Measurements from ENCODE around the gene PNPLA5.

The PNPLA5 gene

DNA sequence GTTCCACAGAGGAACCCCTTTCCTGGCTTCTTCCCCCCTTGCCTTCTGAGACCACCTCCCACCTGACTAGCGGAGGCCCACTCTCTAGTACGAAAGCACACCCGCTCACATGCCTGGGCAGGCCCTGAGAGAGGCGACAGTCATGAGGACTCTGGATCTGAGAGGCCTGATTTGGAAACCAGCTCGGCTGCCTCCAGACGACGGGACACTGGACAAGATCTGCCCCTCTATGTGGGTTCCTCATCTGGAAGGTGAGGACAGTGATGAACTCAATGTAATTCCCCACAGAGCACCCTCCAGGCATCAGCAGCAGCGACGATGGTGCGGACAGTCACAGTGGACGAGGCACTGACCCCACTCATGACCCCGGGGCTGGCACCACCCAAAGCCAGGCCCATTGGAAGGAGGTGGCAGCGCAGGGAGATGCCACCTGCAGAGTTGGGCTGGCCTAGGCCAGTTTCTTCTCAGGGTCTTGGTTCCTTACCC is 37.0 kb downstream of the PNPLA5 start:
- DNase-seq (ENCODE audit: low read depth): no peak

DNA sequence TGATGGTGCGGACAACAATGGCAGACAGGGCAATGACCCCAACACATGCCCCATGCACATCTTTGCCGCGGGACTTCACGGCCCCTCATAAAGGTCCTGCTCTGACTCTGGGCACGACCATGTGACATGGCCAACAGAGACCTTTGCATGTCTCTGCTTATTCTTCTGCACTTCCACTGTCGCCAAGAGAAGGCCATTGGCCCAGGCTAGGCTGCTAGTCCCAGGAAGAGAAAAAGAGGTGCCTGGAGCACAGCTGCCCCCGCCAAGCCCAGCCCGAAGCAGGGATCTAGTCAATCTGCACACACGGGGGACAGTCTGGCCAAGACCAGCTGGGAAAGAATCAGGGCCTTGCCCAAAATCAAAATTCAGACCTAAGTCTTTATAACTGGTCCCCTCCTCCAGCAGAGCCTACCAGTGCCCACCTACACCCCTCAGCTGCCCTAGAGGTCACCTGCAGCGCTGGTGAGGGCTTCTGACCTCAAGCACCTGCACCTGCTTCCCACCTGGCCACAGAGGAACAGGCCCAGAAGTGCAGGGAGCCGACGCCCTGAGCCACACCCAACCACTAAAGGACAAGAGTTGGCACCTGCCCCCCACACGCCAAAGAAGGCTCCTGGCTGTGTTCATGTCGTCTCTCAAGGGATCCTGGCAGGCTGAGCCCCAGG is 37.6 kb downstream of the PNPLA5 start:
- no peak for DNase-seq (ENCODE audit: low read depth)

DNA sequence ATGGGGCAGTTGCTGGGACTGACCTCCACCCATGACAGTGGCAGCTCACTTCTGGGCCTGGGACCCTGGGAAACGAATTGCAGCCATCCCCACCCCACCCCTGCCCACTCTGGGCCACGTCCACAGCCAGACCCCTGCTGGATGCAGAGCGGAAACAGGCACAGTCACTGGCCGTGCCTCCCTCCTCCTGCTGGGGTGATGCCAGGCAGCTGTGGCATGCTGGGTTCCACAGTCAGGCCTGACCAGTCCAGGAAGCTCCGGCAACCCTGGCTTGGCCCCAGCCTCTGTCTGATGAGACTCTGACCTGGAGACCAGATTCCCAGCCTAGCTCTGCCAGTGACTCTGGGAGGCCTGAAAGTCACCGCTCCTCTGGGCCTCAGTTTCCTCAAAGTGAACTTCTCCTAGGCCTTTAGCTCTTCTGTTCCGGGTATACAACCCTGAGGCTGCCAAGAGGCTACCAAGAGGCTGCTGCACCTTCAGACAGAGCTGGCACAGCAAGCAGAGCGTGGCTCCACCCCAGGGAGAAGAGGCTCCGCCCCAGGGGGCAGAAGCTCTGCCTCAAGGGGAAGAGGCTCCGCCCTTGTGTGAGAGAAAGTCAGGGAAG is 38.4 kb downstream of the PNPLA5 start:
- DNase-seq (ENCODE audit: low read depth): no peak

GRCh38 chr22:43852573-43853327 is 39.1 kb downstream of the PNPLA5 start:
- no peak for DNase-seq (ENCODE audit: low read depth)

- DNase-seq (ENCODE audit: low read depth): no peak
Observed at GRCh38 chr22:43851979-43852307, 39.9 kb downstream of the PNPLA5 start.

DNA sequence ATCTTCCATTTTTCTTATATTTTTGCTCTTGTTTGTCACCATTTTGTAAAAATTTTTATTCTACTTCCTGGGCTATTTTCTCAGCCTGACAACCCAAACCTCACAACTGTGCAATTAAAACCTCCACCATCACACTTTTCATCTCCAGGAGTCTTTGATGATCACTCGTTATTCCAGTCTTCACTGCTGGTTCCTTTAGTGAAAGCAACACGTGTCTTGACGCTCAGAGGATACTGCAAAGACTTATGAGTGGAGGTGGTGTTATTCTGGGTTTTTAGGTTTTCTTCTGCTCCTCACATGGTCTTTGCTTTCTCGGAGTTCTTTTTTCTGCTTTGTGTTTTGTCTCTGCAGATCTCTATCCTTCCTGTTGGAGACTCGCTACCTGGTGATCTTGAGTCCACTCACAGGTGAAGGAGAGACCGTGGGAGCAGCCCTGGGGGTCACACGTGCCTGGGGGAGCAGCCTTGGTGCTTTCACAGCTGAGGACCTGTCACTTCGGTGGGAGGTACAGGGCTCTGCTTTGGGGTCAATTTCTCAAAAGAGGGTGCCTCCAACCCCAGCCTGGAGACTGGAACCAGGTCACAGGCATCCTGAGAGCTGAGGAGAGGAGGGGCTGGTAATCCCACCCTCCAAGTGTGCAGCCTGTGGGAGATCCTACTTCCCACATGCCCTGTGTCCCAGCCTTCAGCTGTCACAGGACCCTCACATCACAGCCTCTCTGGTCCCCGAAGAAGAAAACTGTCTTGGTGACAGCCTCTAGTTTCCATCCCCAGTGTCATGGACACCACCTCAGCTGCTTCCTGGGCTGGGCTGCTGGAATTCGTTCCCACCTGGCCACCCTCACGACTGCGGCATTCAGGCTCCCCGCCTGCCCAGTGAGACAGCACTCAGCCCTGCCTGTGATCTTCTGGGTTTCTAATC is 40.5 kb downstream of the PNPLA5 start:
- DNase-seq (ENCODE audit: low read depth): no peak

- no peak for DNase-seq (ENCODE audit: low read depth)
Observed at GRCh38 chr22:43850529-43850928, 41.3 kb downstream of the PNPLA5 start.

DNA sequence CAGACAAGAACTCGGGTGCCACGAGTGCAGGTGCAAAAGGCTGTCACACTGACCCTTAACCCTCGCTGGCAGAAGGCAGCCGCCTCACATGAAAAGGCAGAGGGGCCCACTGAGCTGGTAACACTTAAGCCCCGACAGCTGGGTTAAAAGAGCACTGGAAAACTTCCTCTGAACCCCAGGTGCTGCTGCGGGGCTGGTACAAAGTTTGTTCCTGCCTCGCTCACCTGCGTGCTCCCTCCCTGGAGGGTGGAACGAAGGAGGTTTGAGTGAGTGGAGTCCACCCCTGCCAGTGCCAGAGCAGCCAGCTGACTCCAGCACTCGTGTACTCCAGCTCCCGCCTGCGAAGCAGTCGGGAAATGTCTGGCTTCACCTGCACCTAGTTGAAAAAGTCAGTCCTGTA is 42.1 kb downstream of the PNPLA5 start:
- no peak for DNase-seq (ENCODE audit: low read depth)

GRCh38 chr22:43848366-43849171 is 43.2 kb downstream of the PNPLA5 start:
- no peak for DNase-seq (ENCODE audit: low read depth)

GRCh38 chr22:43847376-43848289 is 44.2 kb downstream of the PNPLA5 start:
- no peak for DNase-seq (ENCODE audit: low read depth)

- no peak for DNase-seq (ENCODE audit: low read depth)
Observed at GRCh38 chr22:43846966-43847365, 44.8 kb downstream of the PNPLA5 start.

- no peak for DNase-seq (ENCODE audit: low read depth)
Observed at GRCh38 chr22:43845981-43846380, 45.8 kb downstream of the PNPLA5 start.

- no peak for DNase-seq (ENCODE audit: low read depth)
Observed at GRCh38 chr22:43844560-43845545, 47.0 kb downstream of the PNPLA5 start.

GRCh38 chr22:43843783-43844530 is 47.9 kb downstream of the PNPLA5 start:
- DNase-seq (ENCODE audit: low read depth): no peak

DNA sequence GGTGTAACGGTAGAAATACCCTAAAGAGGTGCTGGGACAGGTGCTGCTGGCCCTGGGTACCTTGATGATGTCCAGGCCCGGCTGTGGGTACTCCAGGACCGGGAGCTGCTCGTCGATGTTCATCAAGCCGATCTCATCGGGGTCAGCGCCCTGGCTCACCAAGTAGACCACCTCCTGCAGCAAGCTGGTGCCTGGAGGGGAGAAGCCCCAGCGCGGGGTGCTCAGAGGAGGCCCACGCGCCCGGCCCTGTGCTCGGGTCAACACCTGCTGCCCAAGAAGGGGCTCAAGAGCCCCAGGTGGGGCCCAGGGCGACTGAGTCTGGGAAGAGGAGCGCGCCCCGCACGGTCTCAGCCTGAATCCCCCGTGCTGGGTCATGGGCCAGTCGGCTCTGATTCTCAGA is 50.1 kb downstream of the PNPLA5 start:
- DNase-seq (ENCODE audit: low read depth): no peak

- DNase-seq (ENCODE audit: low read depth): no peak
Observed at GRCh38 chr22:43840851-43841250, 51.0 kb downstream of the PNPLA5 start.

DNA sequence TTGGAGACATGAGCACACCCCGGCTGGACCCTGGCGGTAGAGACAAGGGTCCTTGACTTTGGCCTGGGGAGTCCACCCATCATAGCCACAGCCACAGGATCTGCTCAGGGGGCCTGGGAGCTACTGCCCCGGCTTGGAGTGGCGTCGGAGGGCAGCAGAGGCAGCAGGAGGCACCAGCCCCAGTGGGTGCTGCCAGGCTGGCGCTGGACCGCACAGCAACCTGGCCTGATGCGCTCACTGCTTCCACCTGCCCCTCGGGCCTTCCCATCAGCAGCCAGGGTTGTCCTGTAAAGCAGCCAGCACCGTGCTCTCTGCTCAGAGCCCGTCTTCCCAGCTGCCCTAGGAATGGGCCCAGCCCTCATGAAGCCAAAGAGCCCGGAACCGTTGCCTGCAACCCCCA is 51.4 kb downstream of the PNPLA5 start:
- DNase-seq (ENCODE audit: low read depth): no peak

- no peak for DNase-seq (ENCODE audit: low read depth)
Observed at GRCh38 chr22:43839781-43840180, 52.0 kb downstream of the PNPLA5 start.

All from CMK (cell line).